ENCODE measurements around the gene NUDT16L1.

DNA sequence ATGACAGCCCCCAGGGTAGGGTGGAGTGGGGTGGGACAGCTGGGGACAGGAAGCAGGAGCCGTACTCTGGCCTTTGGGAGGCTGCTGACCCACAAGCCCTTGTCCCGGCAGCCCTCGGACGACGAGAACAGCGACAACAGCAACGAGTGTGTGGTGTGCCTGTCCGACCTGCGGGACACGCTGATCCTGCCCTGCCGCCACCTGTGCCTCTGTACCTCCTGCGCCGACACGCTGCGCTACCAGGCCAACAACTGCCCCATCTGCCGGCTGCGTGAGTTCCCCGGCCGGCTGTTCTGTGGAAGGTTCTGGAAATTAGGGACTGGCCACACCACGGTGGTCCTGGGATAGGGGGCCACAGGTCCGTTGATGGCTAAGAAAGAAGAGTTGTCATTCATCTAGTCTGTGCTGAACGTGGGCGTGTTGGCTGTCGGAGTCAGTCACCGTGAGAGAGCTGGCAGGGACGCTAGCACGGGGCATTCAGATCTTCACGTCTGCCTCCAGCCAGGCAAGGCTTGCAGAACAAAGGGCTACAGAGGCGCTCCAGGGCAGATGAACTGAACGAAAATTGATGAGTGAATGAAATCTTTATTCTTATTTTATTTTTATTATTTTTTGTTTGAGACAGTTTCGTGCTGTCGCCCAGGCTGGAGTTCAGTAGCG is 19.8 kb upstream of the NUDT16L1 start:
- TF ChIP-seq POLR2AphosphoS5 (IDR thresholded peaks at IDR 0.05): no peak
- TF ChIP-seq POLR2A (IDR thresholded peaks at IDR 0.05): no peak

All from transverse colon (tissue), 3 donors.